HepG2 (cell line): ENCODE measurements around the gene PLCD4. TPM values are rescaled to one million over a fixed set of nuclear protein-coding genes. Genes with fewer than 3 reads are reported as not detected.

Experiments
- FOXC1 ChIP-seq: sonication (generic); formaldehyde crosslinking; IDR thresholded peaks from 2 replicates; pipeline ENCODE4 v1.8.0; 2022; ENCODE audit warnings: mild to moderate bottlenecking, missing genetic modification reagents, borderline replicate concordance
- GPN1 ChIP-seq: sonication (generic); formaldehyde crosslinking; IDR thresholded peaks from 2 replicates; pipeline ENCODE4 v1.5.1; 2020; ENCODE audit warnings: missing genetic modification reagents, borderline replicate concordance
- PATZ1 ChIP-seq: sonication (generic); formaldehyde crosslinking; IDR thresholded peaks from 2 replicates; pipeline ENCODE4 v1.4.0; 2020; ENCODE audit warnings: missing genetic modification reagents
- SKIL ChIP-seq: sonication (generic); formaldehyde crosslinking; IDR thresholded peaks from 2 replicates; pipeline ENCODE4 v1.8.0; 2022; ENCODE audit warnings: missing genetic modification reagents, mild to moderate bottlenecking, moderate library complexity, borderline replicate concordance
- YEATS4 ChIP-seq: sonication (generic); formaldehyde crosslinking; IDR thresholded peaks from 2 replicates; pipeline ENCODE4 v1.4.0; 2020; ENCODE audit warnings: missing genetic modification reagents, borderline replicate concordance
- ZBTB42 ChIP-seq: sonication (generic); formaldehyde crosslinking; IDR thresholded peaks from 2 replicates; pipeline ENCODE4 v1.5.0; 2020; ENCODE audit warnings: mild to moderate bottlenecking, missing genetic modification reagents
- ZBTB43 ChIP-seq: sonication (generic); formaldehyde crosslinking; conservative IDR thresholded peaks from 2 replicates; pipeline ENCODE4 v1.4.0; 2020; ENCODE audit warnings: missing genetic modification reagents
- ZEB1 ChIP-seq: IDR thresholded peaks from 2 replicates; pipeline ENCODE4 v1.6.1; 2012; ENCODE audit warnings: mild to moderate bottlenecking, low read depth, inconsistent platforms; ENCODE audit not compliant: insufficient replicate concordance
- ZFP82 ChIP-seq: sonication (generic); formaldehyde crosslinking; IDR thresholded peaks from 2 replicates; pipeline ENCODE4 v1.5.1; 2020; ENCODE audit warnings: mild to moderate bottlenecking, missing genetic modification reagents, borderline replicate concordance
- ZNF230 ChIP-seq: sonication (generic); formaldehyde crosslinking; IDR thresholded peaks from 2 replicates; pipeline ENCODE4 v1.4.0; 2020; ENCODE audit warnings: mild to moderate bottlenecking, missing genetic modification reagents
- ZNF24 ChIP-seq: fragments of 450-650 bp; IDR thresholded peaks from 2 replicates; pipeline ENCODE4 v1.6.1; 2017; ENCODE audit warnings: antibody characterized with exemption, mild to moderate bottlenecking
- ZNF282 ChIP-seq: fragments of 450-650 bp; IDR thresholded peaks from 2 replicates; pipeline ENCODE4 v1.6.1; 2018; ENCODE audit not compliant: partially characterized antibody
- ZNF354B ChIP-seq: sonication (generic); formaldehyde crosslinking; IDR thresholded peaks from 2 replicates; pipeline ENCODE4 v1.8.0; 2022; ENCODE audit warnings: mild to moderate bottlenecking, missing genetic modification reagents
- ZNF367 ChIP-seq: sonication (generic); formaldehyde crosslinking; IDR thresholded peaks from 2 replicates; pipeline ENCODE4 v1.4.0; 2020; ENCODE audit warnings: missing genetic modification reagents, borderline replicate concordance
- ZNF484 ChIP-seq: sonication (generic); formaldehyde crosslinking; IDR thresholded peaks from 2 replicates; pipeline ENCODE4 v1.5.1; 2020; ENCODE audit warnings: mild to moderate bottlenecking, low read depth, missing genetic modification reagents, borderline replicate concordance
- ZNF547 ChIP-seq: sonication (generic); formaldehyde crosslinking; IDR thresholded peaks from 2 replicates; pipeline ENCODE4 v1.5.1; 2020; ENCODE audit warnings: mild to moderate bottlenecking, missing genetic modification reagents
- ZNF550 ChIP-seq: sonication (generic); formaldehyde crosslinking; IDR thresholded peaks from 2 replicates; pipeline ENCODE4 v1.4.0; 2020; ENCODE audit warnings: mild to moderate bottlenecking, missing genetic modification reagents, borderline replicate concordance
- ZNF652 ChIP-seq: IDR thresholded peaks from 2 replicates; pipeline ENCODE4 v1.6.1; 2016; ENCODE audit warnings: low read depth, borderline replicate concordance
- ZNF780A ChIP-seq: sonication (generic); formaldehyde crosslinking; IDR thresholded peaks from 2 replicates; pipeline ENCODE4 v1.8.0; 2022; ENCODE audit warnings: mild to moderate bottlenecking, missing genetic modification reagents, moderate library complexity
- polyA plus RNA-seq, 8 experiments: library from polyadenylated mRNA; depleted of rRNA in 3 of 8; stranded (reverse) in 7 of 8; unstranded in 1 of 8; fragments of >200 nt; fragmentation: Illumina TruSeq in 4 of 8; extraction: Trizol in 4 of 8; gene quantifications; 2 replicates each; pipeline versions ENCODE4 v1.2.1 to v1.2.3, GENCODE V29; 2011 to 2016; ENCODE audit warnings: low read depth in 4 of 8, missing spikeins in 1 of 8, mixed read lengths in 1 of 8; ENCODE audit not compliant: insufficient read depth in 1 of 8
- total RNA-seq, 5 experiments: library from RNA; depleted of rRNA; stranded (reverse); fragments of >200 nt; fragmentation: Illumina TruSeq; extraction: Trizol; gene quantifications; 2 replicates each; pipeline ENCODE4 v1.2.3, GENCODE V29; 2016; ENCODE audit warnings: low read depth in 1 of 5
- TF ChIP-seq, protein P1 (sequence below): sonication (generic); formaldehyde crosslinking; IDR thresholded peaks from 2 replicates; pipeline ENCODE4 v1.5.0; 2020; ENCODE audit warnings: missing genetic modification reagents, mild to moderate bottlenecking, borderline replicate concordance
- TF ChIP-seq, protein P2 (sequence below): sonication (generic); formaldehyde crosslinking; IDR thresholded peaks from 2 replicates; pipeline ENCODE4 v1.4.0; 2020; ENCODE audit warnings: mild to moderate bottlenecking, missing genetic modification reagents

The PLCD4 gene
- total and polyA plus RNA-seq, 2 of the 13 experiments (the other 11 are each of a cell fraction or from before 2014, with no cell fraction given) = 0.26 TPM; not detected in 1

DNA sequence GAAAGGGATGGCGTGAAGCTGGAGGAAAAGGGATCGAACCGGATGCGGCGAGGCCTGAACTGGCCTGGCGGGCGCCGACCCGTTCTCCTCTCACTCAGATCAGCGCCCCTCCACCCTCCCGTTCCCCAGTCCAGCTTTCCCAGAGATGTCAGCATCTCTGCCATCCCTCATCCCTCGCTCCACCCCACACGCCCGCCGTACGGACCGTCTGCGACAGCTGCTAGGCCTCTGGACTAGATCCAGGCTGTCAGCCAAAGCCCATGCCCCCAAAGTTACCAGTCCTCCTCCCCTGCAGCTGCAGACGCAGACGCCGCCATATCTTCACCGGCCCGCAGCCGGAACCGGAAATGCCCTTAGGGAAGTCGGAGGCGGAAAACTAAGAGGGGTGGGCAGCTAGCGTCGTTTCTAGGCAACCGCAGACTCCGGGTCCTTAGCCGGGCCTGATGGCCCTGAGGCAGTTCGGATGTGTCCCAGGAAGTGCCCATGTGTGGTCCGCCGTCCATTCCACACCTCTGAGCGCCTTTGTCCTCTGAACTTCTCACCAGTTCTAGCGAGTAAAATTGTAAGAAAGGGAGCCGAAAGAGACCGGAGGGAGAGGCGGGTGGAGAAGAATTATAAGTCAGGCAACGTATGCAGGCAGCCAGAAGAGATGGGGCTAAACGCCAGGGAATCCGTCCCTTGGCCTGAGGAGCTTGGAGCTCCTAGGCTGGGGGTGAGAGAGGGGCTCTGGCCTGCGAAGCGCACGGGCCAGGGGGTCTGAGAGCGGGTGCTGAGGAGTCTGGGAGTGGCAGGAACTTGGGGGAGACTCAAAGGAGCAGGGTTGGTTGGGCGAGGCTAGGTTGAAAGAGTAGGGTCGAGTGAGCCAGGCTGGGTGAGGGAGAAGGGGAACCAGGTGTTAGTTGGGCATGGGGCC is 64.2 kb downstream of the PLCD4 start, which contains the start of the genes RNF25 and STK36 (continued):
- TF ChIP-seq PATZ1 (CRISPR knock-in tag) = peak; percentile 30; the same call in 1 of the 2 replicates
- TF ChIP-seq FOXC1 (CRISPR knock-in tag) = peak; percentile 72
- TF ChIP-seq ZNF550 (CRISPR knock-in tag) = peak; percentile 88; the same call in 1 of the 2 replicates
- peak; percentile 84 for TF ChIP-seq YEATS4
- peak; percentile 51 for TF ChIP-seq ZEB1
- TF ChIP-seq ZBTB42 (CRISPR knock-in tag) = peak; percentile 58; the same call in 1 of the 2 replicates
- TF ChIP-seq ZNF780A (CRISPR knock-in tag) = 0 out of 2 replicates have a peak, but pooled peaks have one; percentile 39
- TF ChIP-seq ZNF354B (CRISPR knock-in tag) = peak; percentile 77; the same call in 1 of the 2 replicates
- TF ChIP-seq SKIL (CRISPR knock-in tag) = no peak
- no peak for TF ChIP-seq GPN1 (CRISPR knock-in tag)
- 0 out of 2 replicates have a peak, but pooled peaks have one; percentile 69 for TF ChIP-seq ZBTB43 (CRISPR knock-in tag)
- TF ChIP-seq, protein P1, sequence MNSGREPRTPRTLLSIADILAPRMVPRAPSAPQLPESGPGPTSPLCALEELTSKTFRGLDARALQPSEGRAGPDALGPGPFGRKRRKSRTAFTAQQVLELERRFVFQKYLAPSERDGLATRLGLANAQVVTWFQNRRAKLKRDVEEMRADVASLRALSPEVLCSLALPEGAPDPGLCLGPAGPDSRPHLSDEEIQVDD (CRISPR knock-in tag) = peak; percentile 87; the same call in 1 of the 2 replicates
- TF ChIP-seq ZNF24 = no peak
- TF ChIP-seq ZNF547 = peak; percentile 77; the same call in 1 of the 2 replicates
- TF ChIP-seq ZNF367 (CRISPR knock-in tag) = no peak
- TF ChIP-seq ZNF652 (CRISPR knock-in tag) = no peak
- TF ChIP-seq, protein P2, sequence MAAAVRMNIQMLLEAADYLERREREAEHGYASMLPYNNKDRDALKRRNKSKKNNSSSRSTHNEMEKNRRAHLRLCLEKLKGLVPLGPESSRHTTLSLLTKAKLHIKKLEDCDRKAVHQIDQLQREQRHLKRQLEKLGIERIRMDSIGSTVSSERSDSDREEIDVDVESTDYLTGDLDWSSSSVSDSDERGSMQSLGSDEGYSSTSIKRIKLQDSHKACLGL (CRISPR knock-in tag) = peak; percentile 53; the same call in 1 of the 2 replicates
- TF ChIP-seq ZNF484 (CRISPR knock-in tag) = no peak
- no peak for TF ChIP-seq ZNF282
- no peak for TF ChIP-seq ZFP82 (CRISPR knock-in tag)
- TF ChIP-seq ZNF230 (CRISPR knock-in tag) = peak; percentile 90; the same call in 1 of the 2 replicates
